Endothelial cell of umbilical vein (primary cell): ENCODE measurements around the gene GPD1L. TPM values are rescaled to one million over a fixed set of nuclear protein-coding genes. Genes with fewer than 3 reads are reported as not detected.

ENCODE experiments used
- BruUV-seq: library from RNA; stranded (reverse); fragments of 400-500 nt; replicated peaks from 2 replicates; lab custom pipeline; 2021; lab: Mats Ljungman, UMichigan
- CTCF ChIA-PET: fragments of 300-600, 350-600 bp; sonication (Branson Sonifier 250); formaldehyde crosslinking; loops from one replicate; lab custom pipeline; 2021; ENCODE audit warnings: antibody characterized with exemption, inconsistent platforms; lab: Charles Lee
- POLR2A ChIA-PET: fragments of 300-600, 350-600 bp; sonication (Branson Sonifier 250); formaldehyde crosslinking; loops from one replicate; lab custom pipeline; 2021; ENCODE audit warnings: antibody characterized with exemption, inconsistent platforms; lab: Charles Lee
- DNase-seq: peaks from one replicate; pipeline ENCODE4 v3.0.0-alpha.2; 2011; ENCODE audit warnings: low read depth, low spot score
- FAIRE-seq: peaks from 2 replicates; lab custom pipeline; 2011; peaks lifted over from hg19 to GRCh38; lab: Jason Lieb, UNC
- H2AFZ ChIP-seq: 2 replicates; pipeline ENCODE4 v1.6.0; 2012; ENCODE audit warnings: low read depth, low read length, control low read depth, inconsistent platforms
- H3K27ac ChIP-seq: 2 replicates; pipeline ENCODE4 v1.5.1; 2011; ENCODE audit warnings: low read depth, mild to moderate bottlenecking, control low read depth, low read length, moderate library complexity; ENCODE audit not compliant: insufficient read depth
- H3K27me3 ChIP-seq, 2 experiments: 2 replicates each; pipeline versions ENCODE4 v1.6.0 to v1.6.1; 2011; ENCODE audit warnings: low read length in 2 of 2, mixed read lengths in 1 of 2; ENCODE audit not compliant: control insufficient read depth in 2 of 2, insufficient read depth in 2 of 2
- H3K36me3 ChIP-seq, 2 experiments: 2 replicates in 1 of 2; 3 replicates in 1 of 2; pipeline ENCODE4 v1.5.1; 2011; ENCODE audit warnings: low read length in 2 of 2, mild to moderate bottlenecking in 1 of 2, moderate library complexity in 1 of 2; ENCODE audit not compliant: control insufficient read depth in 2 of 2, insufficient read depth in 2 of 2; ENCODE audit errors: extremely low read depth in 1 of 2
- H3K4me1 ChIP-seq: 3 replicates; pipeline ENCODE4 v1.5.1; 2011; ENCODE audit warnings: mild to moderate bottlenecking, low read length; ENCODE audit not compliant: control insufficient read depth, insufficient read depth; ENCODE audit errors: extremely low read depth
- H3K4me2 ChIP-seq: 2 replicates; pipeline ENCODE4 v1.6.1; 2011; ENCODE audit warnings: low read length, control low read depth, mixed read lengths; ENCODE audit not compliant: insufficient read depth
- H3K4me3 ChIP-seq, 3 experiments: fragments of 200-600 bp in 1 of 3; sonication (generic), shearing (Covaris generic) in 1 of 3; replicated peaks in 1 of 3; 2 replicates each; pipeline ENCODE4 v1.5.1; 2011 to 2016; ENCODE audit warnings: control low read depth in 3 of 3, low read length in 3 of 3, mild to moderate bottlenecking in 2 of 3, inconsistent platforms in 1 of 3, low read depth in 1 of 3, moderate library complexity in 1 of 3; ENCODE audit not compliant: insufficient read depth in 1 of 3
- H3K79me2 ChIP-seq: 2 replicates; pipeline ENCODE4 v1.6.0; 2012; ENCODE audit warnings: low read length, inconsistent platforms; ENCODE audit not compliant: control insufficient read depth, insufficient read depth
- H3K9ac ChIP-seq: replicated peaks from 2 replicates; pipeline ENCODE3; 2011; ENCODE audit warnings: low read length, control low read depth; ENCODE audit not compliant: insufficient read depth; ENCODE audit errors: extremely low read depth
- H3K9me1 ChIP-seq: replicated peaks from 3 replicates; pipeline ENCODE4 v1.6.0; 2011; ENCODE audit warnings: mild to moderate bottlenecking, low read length; ENCODE audit not compliant: control insufficient read depth, insufficient read depth; ENCODE audit errors: extremely low read depth
- H3K9me3 ChIP-seq: replicated peaks from 2 replicates; pipeline ENCODE4 v1.5.1; 2012; ENCODE audit warnings: low read length, inconsistent platforms; ENCODE audit not compliant: control insufficient read depth, insufficient read depth
- H4K20me1 ChIP-seq: replicated peaks from 2 replicates; pipeline ENCODE3; 2011; ENCODE audit warnings: mild to moderate bottlenecking, low read length; ENCODE audit not compliant: control insufficient read depth, insufficient read depth; ENCODE audit errors: extremely low read depth
- EZH2 ChIP-seq: IDR thresholded peaks from 2 replicates; pipeline ENCODE4 v1.6.1; 2012; ENCODE audit warnings: borderline replicate concordance, low read depth, mild to moderate bottlenecking, moderate library complexity, low read length, inconsistent platforms; ENCODE audit not compliant: severe bottlenecking
- FOS ChIP-seq: IDR thresholded peaks from 2 replicates; pipeline ENCODE4 v1.6.1; 2011; ENCODE audit warnings: mild to moderate bottlenecking, low read length, moderate library complexity, borderline replicate concordance; ENCODE audit not compliant: insufficient read depth
- GATA2 ChIP-seq: IDR thresholded peaks from 2 replicates; pipeline ENCODE4 v1.7.0; 2011; ENCODE audit warnings: low read depth, mild to moderate bottlenecking, moderate library complexity, mixed read lengths, low read length; ENCODE audit not compliant: insufficient read length, insufficient read depth
- JUN ChIP-seq: IDR thresholded peaks from 2 replicates; pipeline ENCODE4 v1.6.1; 2011; ENCODE audit warnings: borderline replicate concordance, low read depth; ENCODE audit not compliant: insufficient read length, insufficient read depth
- MYC ChIP-seq: IDR thresholded peaks from one replicate; pipeline ENCODE4 v1.6.1; 2011; ENCODE audit warnings: mild to moderate bottlenecking, low read depth, low read length
- POLR2A ChIP-seq: IDR thresholded peaks from 2 replicates; pipeline ENCODE4 v1.6.1; 2012; ENCODE audit warnings: low read depth, mild to moderate bottlenecking, control low read depth, low read length
- POLR2AphosphoS5 ChIP-seq: IDR thresholded peaks from 2 replicates; pipeline ENCODE4 v1.6.1; 2012; ENCODE audit warnings: low read depth, mild to moderate bottlenecking, control low read depth, low read length, moderate library complexity; ENCODE audit not compliant: insufficient read depth
- dilution Hi-C: fragments of 300-500 bp; cut with MboI; formaldehyde crosslinking; loops from one replicate; pipeline ENCODE4 v1.15.0; 2019; ENCODE audit warnings: low sequenced_read_pairs; ENCODE audit not compliant: extremely low pct_ligation_motif_present
- intact Hi-C: fragments of 100-400 bp; cut with micrococcal nuclease; formaldehyde crosslinking; loops from one replicate; pipeline ENCODE4 v1.10.0; 2022
- polyA plus RNA-seq, 4 experiments: library from polyadenylated mRNA; depleted of rRNA in 3 of 4; stranded (reverse) in 3 of 4; unstranded in 1 of 4; fragments of >200 nt; gene quantifications; 2 replicates each; pipeline versions ENCODE4 v1.2.1 to v1.2.3, GENCODE V29; 2011 to 2012; ENCODE audit warnings: missing spikeins in 1 of 4
- total RNA-seq: library from RNA; stranded (reverse); gene quantifications from 2 replicates; pipeline ENCODE4 v1.2.3, GENCODE V29; 2021
- TF ChIP-seq, protein P1 (sequence below): IDR thresholded peaks from 2 replicates; pipeline ENCODE4 v1.6.1; 2011; ENCODE audit not compliant: insufficient read depth, insufficient read length
- TF ChIP-seq, protein P2 (sequence below), 2 donors: IDR thresholded peaks; 1 replicate in 1 of 2; 2 replicates in 1 of 2; pipeline ENCODE4 v1.5.1; 2011; ENCODE audit warnings: low read length in 2 of 2, mild to moderate bottlenecking in 2 of 2, moderate library complexity in 2 of 2, control low read depth in 1 of 2, inconsistent platforms in 1 of 2, low read depth in 1 of 2; ENCODE audit not compliant: insufficient read depth in 1 of 2; ENCODE audit errors: extremely low read depth in 1 of 2

Gene GPD1L
- total and polyA plus RNA-seq, 2 donors (not counting 3 experiments of a cell fraction or from before 2014, with no cell fraction given), result 5.1 to 12.9 TPM

DNA sequence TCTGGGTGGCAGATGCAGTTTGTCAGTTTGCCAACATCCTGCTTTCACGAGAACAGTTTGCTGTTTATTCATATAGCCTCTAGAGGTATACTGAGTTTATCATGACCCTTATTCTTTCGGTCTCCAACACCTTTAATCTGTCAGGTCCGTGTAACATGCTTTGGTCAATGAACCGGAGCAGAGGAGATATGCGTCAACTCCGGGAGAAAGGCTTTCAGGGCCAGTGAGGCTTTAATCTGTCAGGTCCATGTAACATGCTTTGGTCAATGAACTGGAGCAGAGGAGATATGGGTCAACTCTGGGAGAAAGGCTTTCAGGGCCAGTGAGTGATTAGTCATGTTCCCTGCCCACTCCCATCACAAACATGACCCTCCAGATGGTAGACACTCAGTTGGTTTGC is 16.9 kb upstream of the GPD1L start:
- Histone ChIP-seq H3K27ac (no peak overlapping the region), H3K79me2 (no peaks in the 10 kb centered on the region), H3K36me3 (no peaks in the 10 kb centered on the region), H3K9ac (no peak overlapping the region), H3K4me3 (no peak overlapping the region), H3K9me1 (no peaks in the 10 kb centered on the region), H4K20me1 (no peaks in the 10 kb centered on the region), H3K27me3 (peaks cover 5 to 8% of the 10 kb centered on the region in 2 experiments), H3K9me3 (no peaks in the 10 kb centered on the region), H2AFZ (no peak overlapping the region), H3K4me2 (no peak overlapping the region), H3K4me1 (no peaks in the 10 kb centered on the region)
- CTCF ChIA-PET, result no interaction called here
- TF ChIP-seq FOS (no peak), POLR2AphosphoS5 (no peak), JUN (no peak), POLR2A (no peak), EZH2 (no peak), MYC (no peak), GATA2 (no peak)
- TF ChIP-seq, protein P1, sequence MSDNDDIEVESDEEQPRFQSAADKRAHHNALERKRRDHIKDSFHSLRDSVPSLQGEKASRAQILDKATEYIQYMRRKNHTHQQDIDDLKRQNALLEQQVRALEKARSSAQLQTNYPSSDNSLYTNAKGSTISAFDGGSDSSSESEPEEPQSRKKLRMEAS, result no peak
- TF ChIP-seq, protein P2, sequence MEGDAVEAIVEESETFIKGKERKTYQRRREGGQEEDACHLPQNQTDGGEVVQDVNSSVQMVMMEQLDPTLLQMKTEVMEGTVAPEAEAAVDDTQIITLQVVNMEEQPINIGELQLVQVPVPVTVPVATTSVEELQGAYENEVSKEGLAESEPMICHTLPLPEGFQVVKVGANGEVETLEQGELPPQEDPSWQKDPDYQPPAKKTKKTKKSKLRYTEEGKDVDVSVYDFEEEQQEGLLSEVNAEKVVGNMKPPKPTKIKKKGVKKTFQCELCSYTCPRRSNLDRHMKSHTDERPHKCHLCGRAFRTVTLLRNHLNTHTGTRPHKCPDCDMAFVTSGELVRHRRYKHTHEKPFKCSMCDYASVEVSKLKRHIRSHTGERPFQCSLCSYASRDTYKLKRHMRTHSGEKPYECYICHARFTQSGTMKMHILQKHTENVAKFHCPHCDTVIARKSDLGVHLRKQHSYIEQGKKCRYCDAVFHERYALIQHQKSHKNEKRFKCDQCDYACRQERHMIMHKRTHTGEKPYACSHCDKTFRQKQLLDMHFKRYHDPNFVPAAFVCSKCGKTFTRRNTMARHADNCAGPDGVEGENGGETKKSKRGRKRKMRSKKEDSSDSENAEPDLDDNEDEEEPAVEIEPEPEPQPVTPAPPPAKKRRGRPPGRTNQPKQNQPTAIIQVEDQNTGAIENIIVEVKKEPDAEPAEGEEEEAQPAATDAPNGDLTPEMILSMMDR (IDR thresholded peaks at IDR 0.05; ENCODE audit: extremely low read depth in 1 of 2, insufficient read depth in 1 of 2, low read depth in 1 of 2, low read length in 2 of 2), result no peak
- DNase-seq, result no peak
- intact Hi-C loops (no loop called here), dilution Hi-C loops (no loop called here)
- BruUV-seq, result no TSS peak
- POLR2A ChIA-PET, result no interaction called here
- no peak for FAIRE-seq
